GM21717 (cell line): ENCODE measurements around the gene ZSCAN26.
"Not testable (repeated sequence)": the region's sequence is repeated elsewhere in the genome, so short reads cannot be mapped to it uniquely, and the experiment has no call there.

ENCODE experiments used
- ATAC-seq: cut with Tn5 transposase; IDR thresholded peaks from one replicate; pipeline ENCODE4 v1.9.1; 2021; ENCODE audit warnings: mild to moderate bottlenecking, moderate library complexity; ENCODE audit not compliant: unreplicated experiment

ZSCAN26 gene

DNA sequence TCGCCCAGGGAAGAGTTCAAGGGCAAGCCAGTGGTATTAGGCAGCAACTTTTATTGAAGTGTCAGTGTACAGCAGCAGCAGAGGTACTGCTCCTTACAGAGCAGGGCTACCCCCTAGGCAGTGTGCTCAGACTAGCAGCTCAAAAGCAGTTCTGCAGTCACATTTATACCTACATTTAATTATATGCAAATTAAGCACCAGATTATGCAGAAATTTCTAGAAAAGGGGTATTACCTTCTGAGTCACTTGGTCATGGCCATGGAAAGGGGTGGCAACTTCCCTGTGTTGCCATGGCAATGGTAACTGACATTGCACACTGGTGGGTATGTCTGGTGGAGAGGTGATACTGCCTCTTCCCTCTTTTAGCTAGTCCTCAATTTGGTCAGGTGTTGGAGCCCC lies 12.8 kb upstream of the ZSCAN26 start:
- ATAC-seq = no peak

GRCh38 chr6:28257042-28257441 lies 9.9 kb upstream of the ZSCAN26 start:
- no peak for ATAC-seq

DNA sequence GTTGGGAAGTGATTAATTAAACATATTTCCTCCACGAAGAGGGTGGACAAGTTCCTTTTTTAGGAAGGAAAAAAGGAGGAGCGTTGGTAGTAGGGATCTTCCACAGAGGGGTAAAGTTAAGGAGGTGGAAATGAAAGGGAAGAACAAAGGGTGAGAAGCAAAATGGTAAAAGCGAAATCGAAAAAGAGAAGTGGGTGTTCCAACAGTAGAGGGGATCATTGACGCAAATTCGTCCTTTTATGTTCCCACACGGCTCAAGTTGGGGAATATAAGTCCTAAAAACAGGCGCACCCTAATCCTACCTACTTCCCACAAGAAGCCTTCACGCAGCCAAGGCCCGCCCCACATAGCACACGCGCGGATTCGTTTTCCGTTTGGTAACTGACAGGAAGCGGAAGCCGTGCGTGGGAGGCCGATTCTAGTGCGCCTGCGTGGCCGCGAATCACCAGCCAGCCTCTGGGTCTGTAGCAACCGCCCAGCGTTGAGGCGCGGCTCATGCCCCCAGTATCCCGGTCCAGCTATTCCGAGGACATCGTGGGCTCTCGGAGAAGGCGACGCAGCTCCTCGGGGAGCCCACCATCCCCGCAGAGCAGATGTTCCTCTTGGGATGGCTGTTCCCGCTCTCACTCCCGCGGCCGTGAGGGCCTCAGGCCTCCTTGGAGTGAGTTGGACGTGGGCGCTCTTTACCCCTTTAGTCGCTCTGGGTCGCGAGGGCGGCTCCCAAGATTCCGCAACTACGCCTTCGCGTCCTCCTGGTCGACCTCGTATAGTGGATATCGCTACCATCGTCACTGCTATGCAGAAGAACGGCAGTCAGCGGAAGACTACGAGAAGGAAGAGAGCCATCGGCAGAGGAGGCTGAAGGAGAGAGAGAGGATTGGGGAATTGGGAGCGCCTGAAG lies 7.8 kb upstream of the ZSCAN26 start, which contains the start of gene NKAPL:
NKAPL (plus strand) TSS at position 421 of the 901 bp plus-strand sequence; CDS start at position 496, 75 bp downstream.
- ATAC-seq = no peak

DNA sequence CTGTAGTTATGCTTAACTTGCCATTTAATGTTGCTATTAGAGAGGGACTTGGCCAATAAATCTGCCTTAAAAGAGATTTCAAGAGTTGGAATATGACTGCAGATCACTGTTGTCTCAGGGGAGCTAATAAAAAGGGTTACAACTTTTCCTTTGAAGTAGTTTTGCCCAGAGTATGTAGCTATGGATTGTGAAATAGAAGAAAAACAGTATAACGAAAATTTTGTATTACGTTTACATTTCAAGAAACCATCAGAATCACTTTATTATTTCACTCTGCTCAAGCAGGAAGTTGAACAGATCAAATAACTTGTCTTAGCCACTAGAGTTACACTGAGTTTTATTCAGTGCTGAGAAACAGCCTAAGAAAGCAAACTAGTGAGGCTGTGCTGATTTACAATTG lies 3.0 kb upstream of the ZSCAN26 start:
- ATAC-seq = no peak

GRCh38 chr6:28264834-28265401 lies 2.0 kb upstream of the ZSCAN26 start:
- ATAC-seq = no peak

DNA sequence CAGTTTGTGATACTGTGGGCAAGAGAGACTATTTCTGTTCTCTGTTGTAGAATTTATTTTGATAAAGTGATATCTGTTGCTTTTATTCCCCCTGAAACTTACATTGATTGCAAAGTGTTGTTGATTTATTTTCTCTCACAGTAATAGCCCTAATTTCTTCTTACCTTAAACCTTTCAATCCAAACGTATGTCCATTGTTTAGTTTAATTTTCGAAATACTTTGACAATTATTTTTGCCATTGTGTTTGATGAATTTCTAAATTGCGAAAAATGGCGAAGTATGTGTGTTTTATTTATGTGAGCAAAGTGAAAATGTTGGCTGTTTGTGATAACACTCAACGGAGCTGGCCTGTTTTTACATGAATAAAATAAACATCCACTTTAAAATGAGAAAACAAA lies 381 bp upstream of the ZSCAN26 start:
- no peak for ATAC-seq

DNA sequence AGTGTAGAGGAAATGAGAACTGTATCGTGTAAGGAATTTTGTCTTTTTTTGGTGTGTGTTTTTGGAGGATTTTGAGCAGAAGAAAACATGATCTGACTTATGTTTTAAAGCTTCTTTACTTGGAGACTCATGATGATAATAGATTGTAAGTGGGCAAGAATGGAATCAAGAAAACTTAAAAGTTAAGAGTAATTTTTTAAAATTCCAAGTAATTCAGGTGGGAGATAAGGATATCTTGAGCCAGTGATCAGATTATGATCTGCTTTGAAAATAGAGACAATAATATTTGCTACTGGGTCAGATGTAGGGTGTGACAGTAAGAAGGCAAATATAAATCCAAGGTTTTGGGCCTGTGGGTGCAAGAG lies 734 bp downstream of the ZSCAN26 start:
- ATAC-seq = no peak

DNA sequence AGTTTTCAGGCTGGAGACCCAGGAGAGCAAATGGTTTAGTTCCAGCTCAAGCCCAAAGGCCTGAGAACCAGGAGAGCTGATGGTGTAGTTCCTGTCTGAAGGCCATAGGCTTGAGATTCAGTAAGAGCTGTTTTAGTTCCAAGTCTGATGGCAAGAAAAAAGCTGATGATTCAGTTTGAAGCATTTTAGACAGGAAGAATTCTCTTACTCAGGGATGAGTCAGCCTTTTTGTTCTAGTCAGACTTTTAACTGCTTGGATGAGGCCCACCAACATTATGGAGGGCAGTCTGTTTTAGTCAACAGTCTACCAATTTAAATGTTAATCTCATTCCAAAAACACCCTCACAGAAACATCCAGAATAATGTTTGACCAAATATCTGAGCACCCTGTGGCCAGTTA lies 2.5 kb downstream of the ZSCAN26 start:
- no peak for ATAC-seq

DNA sequence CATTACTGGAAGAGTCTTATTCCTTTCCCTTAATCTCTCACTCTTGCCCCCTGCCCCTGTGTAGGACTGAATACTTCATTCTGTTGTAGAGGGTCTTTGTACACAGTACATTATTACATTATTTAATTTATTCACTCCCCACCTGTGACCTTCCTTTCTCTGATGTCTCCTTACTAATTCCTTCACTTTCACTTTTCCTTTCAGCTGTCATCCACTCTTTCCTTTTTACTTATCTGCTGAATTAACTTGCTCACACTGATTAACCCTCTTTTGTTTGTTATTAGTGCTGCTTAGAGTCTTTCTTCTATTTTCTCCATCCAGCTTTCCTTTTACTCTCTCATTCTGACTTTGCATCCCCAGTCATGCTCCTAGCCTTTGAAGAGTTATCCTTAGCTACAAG lies 7.9 kb downstream of the ZSCAN26 start:
- no peak for ATAC-seq

DNA sequence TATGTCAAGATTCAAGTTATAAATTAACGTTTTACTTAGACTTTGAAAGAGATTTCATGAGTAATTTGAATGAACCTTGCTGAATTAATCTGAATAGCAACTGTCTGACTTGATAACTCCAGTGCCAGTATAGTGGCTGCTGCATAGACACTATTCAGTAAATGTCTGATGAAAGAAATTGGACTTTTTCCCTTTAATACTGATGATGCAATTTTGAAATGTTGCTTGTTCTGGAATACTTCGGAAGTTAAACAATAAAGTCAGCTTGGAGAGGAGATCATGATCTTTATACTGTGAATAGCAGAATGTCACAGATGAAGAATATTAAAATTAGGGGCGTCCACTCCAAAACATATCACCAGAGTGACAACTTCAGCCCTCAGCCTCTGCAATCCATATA lies 10.8 kb downstream of the ZSCAN26 start:
- no peak for ATAC-seq

DNA sequence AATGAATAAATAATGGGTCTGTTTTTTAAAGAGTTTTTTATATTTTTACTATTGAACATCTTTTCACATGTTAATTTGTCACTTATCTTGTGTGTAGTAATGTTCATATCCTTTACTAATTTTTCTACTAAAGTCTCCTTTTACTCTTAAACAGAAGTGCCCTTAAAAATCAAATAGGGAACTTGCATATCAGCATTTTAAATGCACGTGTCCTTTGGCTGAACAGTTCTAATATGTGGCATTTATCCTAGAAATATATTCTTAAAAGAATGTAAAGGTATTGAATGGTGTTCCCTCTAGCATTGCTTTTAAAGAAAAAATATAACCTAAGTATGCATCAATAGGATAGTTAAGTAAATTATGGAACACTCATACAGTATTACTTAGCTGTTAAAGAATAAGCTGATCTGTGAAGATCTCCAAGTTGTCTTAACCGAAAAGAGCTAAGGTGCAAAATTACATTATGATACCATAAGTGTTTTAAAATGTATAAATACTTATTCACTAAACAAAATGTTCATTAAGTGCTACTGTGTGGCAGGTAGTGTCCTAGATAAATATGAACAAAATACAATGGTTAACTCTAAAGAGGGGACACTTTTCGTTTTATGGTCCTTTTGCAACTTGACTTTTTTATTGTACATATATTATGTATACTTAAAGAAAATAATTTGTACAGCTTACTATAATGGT lies 13.8 kb downstream of the ZSCAN26 start:
- no peak for ATAC-seq

- peak; percentile 75 for ATAC-seq
Observed at GRCh38 chr6:28281288-28282064, 14.5 kb downstream of the ZSCAN26 start, which contains the start of gene PGBD1. PGBD1 (plus strand) TSS chr6:28281572; CDS start chr6:28283814, 2,242 bp downstream.

DNA sequence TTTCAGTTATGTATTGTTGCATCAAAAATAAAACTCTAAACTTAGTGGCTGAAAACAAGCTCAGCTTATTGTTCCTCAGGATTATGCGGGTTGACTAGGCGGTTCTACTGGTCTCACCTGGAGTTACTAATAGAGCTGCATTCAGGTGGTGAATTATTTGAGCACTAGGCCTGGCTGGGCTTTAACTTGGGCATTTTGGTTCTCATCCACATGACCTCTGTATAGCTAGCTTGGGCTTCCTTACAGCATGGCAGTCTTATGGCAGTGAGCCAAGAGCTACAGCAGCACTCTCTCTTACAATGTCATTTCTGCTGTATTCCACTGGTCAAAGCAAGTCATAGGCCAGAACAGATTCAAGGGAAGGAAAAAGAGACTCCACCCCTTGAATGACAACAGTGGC lies 16.0 kb downstream of the ZSCAN26 start:
- no peak for ATAC-seq

DNA sequence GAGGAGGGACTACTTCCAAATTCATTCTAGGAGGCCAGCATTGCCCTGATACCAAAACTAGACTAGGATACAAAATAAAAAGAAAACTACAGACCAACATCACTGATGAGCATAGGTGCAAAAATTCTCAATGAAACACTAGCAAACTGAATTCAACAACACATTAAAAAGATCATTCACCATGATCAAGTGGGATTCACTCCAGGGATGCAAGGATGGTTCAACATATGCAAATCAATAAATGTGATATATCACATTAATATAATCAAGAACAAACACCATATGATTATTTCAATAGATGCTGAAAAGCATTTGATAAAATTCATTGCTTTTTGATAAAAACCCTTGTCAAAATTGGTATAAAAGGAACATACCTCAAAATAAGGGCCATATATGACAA lies 24.6 kb downstream of the ZSCAN26 start:
- ATAC-seq = no peak

DNA sequence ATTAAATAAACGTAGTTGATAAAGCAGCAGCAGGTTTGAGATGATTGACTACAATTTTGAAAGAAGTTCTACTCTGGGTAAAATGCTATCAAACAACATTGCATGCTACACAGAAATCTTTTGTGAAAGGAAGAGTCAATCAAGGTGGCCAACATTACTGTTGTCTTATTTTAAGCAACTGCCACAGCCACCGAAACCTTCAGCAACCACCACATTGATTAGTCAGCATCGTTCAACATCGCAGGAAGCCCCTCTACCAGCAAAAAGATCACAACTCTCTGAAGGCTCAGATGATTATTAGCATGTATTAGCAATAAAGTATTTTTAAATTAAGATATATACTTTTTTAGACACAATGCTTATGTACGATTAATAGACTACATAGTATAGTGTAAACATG lies 28.4 kb downstream of the ZSCAN26 start:
- no peak for ATAC-seq

GRCh38 chr6:28296520-28297060 lies 29.6 kb downstream of the ZSCAN26 start:
- no peak for ATAC-seq

DNA sequence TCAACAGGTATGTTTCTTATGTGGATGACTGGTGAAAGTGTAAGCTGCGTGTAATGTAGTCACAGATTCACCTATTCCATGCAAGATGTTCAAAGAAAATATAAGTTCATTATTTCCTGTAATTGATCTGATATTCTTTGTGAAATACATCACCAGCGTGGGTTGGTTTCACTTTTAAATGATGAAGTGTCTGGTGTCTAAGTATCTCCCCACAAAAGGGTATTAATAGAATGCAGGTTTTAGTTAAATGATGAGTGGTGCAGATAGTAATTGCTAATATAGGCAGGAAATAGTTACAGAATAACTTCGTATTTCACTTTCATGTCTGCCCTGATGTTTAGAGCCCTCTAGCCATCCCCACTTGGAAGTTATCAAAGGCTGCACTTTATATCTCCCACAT lies 36.6 kb downstream of the ZSCAN26 start:
- ATAC-seq = peak; percentile 82

- ATAC-seq = not testable (repeated sequence)
Observed at GRCh38 chr6:28306363-28306762, 39.4 kb downstream of the ZSCAN26 start.

DNA sequence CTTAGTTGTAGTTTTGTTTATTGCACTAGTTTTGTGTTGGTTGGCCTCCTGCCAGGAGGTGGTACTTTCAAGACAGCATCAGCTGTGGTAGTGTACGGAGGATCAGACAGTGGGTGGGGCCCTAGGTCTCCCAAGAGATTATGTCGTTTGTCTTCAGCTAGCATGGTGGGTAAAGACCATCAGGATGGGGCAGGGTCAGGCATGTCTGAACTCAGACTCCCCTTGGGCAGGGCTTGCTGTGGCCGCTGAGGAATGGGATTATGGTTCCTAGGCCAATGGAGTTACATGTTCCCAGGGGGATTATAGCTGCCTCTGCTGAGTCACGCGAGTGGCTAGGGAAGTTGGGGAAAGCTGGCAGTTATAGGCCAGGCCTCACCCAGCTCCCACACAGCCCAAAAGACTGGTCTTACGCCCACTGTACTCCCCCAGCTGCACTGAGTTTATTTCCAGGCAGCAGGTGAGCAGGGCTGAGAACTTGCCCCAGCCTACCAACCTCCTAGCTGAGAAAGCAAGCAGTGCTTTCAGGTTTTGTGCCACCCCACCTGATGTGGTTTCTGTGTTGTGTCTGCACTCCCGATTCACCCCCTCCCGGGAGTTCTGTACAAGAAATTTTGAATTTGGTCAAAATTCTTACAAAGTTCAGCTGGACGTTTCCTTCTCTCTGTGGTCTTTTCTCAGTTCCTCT lies 44.3 kb downstream of the ZSCAN26 start:
- ATAC-seq = no peak

DNA sequence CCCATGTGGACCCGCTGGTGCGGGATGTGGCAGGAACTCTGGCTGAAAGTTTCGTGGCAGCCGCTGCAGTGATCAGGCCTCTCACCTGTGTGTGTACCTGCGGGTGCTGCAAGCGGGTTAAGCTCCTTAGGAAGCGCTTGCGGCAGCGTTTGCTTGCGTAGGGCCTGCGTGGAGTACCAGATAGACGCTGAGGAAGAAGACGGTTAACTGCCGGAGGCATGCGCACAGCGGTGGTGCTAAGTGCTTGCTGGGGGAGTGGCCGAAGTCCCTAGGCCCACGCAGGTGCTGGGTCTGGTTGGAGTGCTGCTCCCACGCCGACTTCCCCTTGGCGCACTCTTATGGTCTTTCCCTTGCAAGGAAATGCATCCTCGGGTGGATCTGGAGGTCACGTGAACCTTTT lies 46.0 kb downstream of the ZSCAN26 start:
- ATAC-seq = no peak
